Natural killer cell treated with Interleukin-12 subunit alpha and Interleukin-12 subunit beta and Interleukin-15 and Interleukin-18, amount 100 ng/mL, for 72 hours (primary cell): ENCODE results near the gene ACHE. TPM values are rescaled to one million over a fixed set of nuclear protein-coding genes. Genes with fewer than 3 reads are reported as not detected.
"Not testable (repeated sequence)": the region's sequence is repeated elsewhere in the genome, so short reads cannot be mapped to it uniquely, and the experiment has no call there.

ENCODE experiments used
- ATAC-seq, 2 donors: fragments of 150-1000 bp; cut with Tn5 transposase in 1 of 2; sonication (Bioruptor Pico), chemical (Tn5 transposase) in 1 of 2; 2 replicates each; pipeline ENCODE4 v1.10.0; 2021
- DNase-seq: peaks from one replicate; pipeline ENCODE4 v3.0.0; 2022; ENCODE audit warnings: low spot score
- H3K27ac Mint-ChIP-seq, 2 donors: 1 replicate in 1 of 2; 2 replicates in 1 of 2; pipeline ENCODE4 v1.8.0; 2022; ENCODE audit warnings: mixed read lengths in 2 of 2, mild to moderate bottlenecking in 1 of 2, moderate library complexity in 1 of 2
- H3K27me3 Mint-ChIP-seq, 2 donors: 1 replicate in 1 of 2; 2 replicates in 1 of 2; pipeline ENCODE4 v1.8.0; 2022; ENCODE audit warnings: mixed read lengths in 2 of 2
- H3K36me3 Mint-ChIP-seq: one replicate; pipeline ENCODE4 v1.8.0; 2022; ENCODE audit warnings: mixed read lengths
- H3K4me1 Mint-ChIP-seq, 2 donors: 1 replicate in 1 of 2; 2 replicates in 1 of 2; pipeline ENCODE4 v1.8.0; 2022; ENCODE audit warnings: low read depth in 2 of 2, mixed read lengths in 2 of 2, mild to moderate bottlenecking in 1 of 2
- H3K4me3 Mint-ChIP-seq: one replicate; pipeline ENCODE4 v1.8.0; 2022; ENCODE audit warnings: mixed read lengths
- H3K9me3 Mint-ChIP-seq: 2 replicates; pipeline ENCODE4 v1.8.0; 2022; ENCODE audit warnings: mixed read lengths
- total RNA-seq, 2 donors: library from RNA; stranded (reverse); gene quantifications; one replicate each; pipeline ENCODE4 v1.2.3, GENCODE V29; 2022

The ACHE gene
- under 1 TPM; 0.64 to 0.73 TPM for total RNA-seq

DNA sequence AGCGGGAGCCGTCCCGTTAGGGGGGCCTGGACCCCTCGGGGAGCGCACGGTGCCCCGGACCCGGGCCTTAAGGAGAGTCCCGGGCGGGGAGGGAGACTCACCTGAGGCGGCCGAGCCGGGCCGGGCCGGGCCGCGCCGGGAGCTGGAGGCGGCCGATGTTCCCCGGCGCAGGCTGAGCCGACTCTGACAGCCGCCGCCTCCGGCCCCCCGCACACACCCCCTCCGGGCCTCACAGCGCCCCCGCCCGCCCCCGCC, at the start of gene ACHE:
TSS of gene ACHE (minus strand) at position 188 of the 255 bp plus-strand sequence. CDS start 1,656 bp downstream, outside the sequence.
- H3K27ac Mint-ChIP-seq, result peak within 1 kb of the TSS in 1 of 2 donors; percentile 20
- peaks cover 37 to 42% of the 10 kb centered on the region in 2 donors for H3K27me3 Mint-ChIP-seq
- H3K36me3 Mint-ChIP-seq, result no peaks in the 10 kb centered on the region
- DNase-seq, result no peak
- no peaks in the 10 kb centered on the region for H3K9me3 Mint-ChIP-seq
- peak within 1 kb of the TSS; percentile 91 for H3K4me3 Mint-ChIP-seq
- ATAC-seq, result peak in 1 of 2 donors; percentile 30
- H3K4me1 Mint-ChIP-seq, result peaks cover 15 to 18% of the 10 kb centered on the region in 2 donors

DNA sequence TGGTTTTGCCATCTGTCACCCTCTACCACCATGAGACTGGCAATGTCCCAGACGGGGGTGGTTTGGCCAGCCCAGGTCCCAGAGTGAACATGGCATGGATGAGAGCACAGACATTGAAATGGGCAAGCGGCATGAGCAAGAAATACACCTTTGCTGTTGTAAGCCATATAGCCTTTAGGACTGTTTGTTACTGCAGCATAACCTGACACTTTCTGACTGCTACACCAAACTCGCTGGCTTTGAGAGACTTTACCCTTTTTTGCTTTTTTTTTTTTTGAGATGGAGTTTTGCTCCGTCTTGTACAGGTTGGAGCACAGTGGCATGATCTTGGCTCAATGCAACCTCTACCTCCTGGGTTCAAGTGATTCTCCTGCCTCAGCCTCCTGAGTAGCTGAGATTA, 48.5 kb upstream of the ACHE start:
- no peaks in the 10 kb centered on the region for H3K36me3 Mint-ChIP-seq
- H3K4me1 Mint-ChIP-seq, result peaks cover 0 to 2% of the 10 kb centered on the region in 2 donors
- H3K4me3 Mint-ChIP-seq, result no peak overlapping the region
- H3K27me3 Mint-ChIP-seq, result peaks cover 17 to 24% of the 10 kb centered on the region in 2 donors
- H3K9me3 Mint-ChIP-seq, result no peaks in the 10 kb centered on the region
- no peak for ATAC-seq
- H3K27ac Mint-ChIP-seq, result no peak overlapping the region
- no peak for DNase-seq

DNA sequence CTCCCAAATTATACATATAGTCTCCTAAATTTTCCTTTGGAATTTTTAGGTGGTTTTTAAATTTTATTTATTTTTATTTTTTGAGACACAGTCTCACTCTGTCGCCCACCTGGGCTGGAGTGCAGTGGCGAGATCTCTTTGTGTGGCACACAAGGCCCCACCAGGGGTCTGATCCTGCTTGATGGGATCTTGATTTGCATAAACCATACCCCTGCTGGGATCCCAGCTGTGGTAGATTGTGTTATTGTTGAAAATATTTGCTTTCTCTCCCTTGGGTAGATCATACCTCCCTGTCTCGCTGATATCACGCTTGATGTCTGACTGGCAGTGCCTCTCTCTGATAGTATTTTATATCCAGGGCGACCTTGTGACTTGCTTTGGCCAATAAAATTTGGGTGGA, 48.0 kb upstream of the ACHE start:
- H3K9me3 Mint-ChIP-seq, result no peaks in the 10 kb centered on the region
- DNase-seq (no peak), ATAC-seq (no peak)
- H3K27me3 Mint-ChIP-seq, result peaks cover 17 to 24% of the 10 kb centered on the region in 2 donors
- peaks cover 0 to 2% of the 10 kb centered on the region in 2 donors for H3K4me1 Mint-ChIP-seq
- H3K27ac Mint-ChIP-seq, result no peak overlapping the region
- no peaks in the 10 kb centered on the region for H3K36me3 Mint-ChIP-seq
- no peak overlapping the region for H3K4me3 Mint-ChIP-seq

DNA sequence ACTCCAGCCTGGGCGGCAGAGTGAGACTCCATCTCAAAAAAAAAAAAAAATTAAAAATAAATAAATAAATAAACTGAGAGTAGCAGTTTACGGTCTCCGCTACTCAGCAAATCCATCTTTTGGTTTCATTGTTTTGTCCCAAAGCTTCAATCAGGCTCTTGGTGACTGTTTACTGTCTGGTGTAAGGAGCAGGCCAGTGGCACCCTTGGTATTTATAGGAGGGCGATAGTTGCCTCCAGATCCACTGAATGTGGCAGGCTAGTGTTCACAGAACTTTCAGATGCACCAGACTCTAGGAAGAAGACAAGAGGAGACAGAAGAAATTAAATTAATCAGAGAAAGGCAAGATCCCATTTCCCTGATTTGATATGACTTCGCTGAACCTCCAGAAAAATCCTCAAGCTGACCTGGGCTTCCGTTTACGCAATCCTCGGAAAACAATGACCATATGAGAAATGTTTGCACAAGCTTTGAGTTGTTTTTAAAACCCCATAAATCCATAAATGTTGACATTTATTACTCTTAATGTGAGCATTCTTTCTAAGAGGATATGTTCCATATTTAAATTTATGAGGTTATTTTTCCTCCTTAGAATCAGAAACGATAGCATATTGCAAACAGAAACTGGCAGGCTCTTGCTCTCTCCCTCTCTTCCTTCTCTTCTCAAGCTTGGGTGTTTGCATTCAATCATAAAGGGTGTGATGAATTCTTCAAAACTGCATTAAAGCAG, 46.5 kb upstream of the ACHE start:
- Mint-ChIP-seq H3K4me1 (peaks cover 0 to 2% of the 10 kb centered on the region in 2 donors), H3K9me3 (no peaks in the 10 kb centered on the region), H3K4me3 (no peak overlapping the region), H3K27me3 (peaks cover 17 to 24% of the 10 kb centered on the region in 2 donors), H3K27ac (no peak overlapping the region), H3K36me3 (no peaks in the 10 kb centered on the region)
- DNase-seq (no peak), ATAC-seq (no peak)

DNA sequence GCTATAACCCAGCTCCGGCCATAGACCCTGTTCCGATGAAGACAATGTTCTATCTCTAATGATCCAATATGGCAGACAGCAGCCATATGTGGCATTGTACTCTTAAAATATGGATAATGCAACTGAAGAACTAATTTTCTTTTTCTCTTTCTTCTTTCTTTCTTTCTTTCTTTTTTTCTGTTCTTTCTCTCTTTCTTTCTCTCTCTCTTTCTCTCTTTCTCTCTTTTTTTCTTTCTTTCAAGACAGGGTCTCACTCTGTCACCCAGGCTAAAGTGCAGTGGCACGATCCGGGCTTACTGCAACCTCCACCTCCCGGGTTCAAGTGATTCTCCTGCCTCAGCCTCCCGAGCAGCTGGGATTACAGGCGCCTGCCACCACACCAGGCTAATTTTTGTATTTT, 40.5 kb upstream of the ACHE start:
- not testable (repeated sequence) for H3K27ac Mint-ChIP-seq, ATAC-seq, H3K4me1 Mint-ChIP-seq, H3K36me3 Mint-ChIP-seq, DNase-seq, H3K4me3 Mint-ChIP-seq, H3K9me3 Mint-ChIP-seq
- peaks cover 9 to 11% of the 10 kb centered on the region in 2 donors for H3K27me3 Mint-ChIP-seq

DNA sequence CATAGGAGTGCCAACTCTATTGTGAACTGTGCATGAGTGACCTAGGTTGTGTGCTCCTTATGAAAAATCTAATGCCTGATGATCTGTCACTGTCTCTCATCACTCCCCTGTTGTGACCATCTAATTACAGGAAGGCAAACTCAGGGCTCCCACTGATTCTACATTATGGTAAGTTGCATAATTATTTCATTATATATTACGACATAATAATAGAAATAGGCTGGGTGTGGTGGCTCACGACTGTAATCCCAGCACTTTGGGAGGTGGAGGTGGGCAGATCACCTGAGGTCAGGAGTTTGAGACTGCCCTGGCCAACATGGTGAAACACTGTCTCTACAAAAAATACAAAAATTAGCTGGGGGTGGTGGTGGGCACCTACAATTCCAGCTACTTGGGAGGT, 39.7 kb upstream of the ACHE start:
- not testable (repeated sequence) for H3K4me3 Mint-ChIP-seq, ATAC-seq, DNase-seq, H3K36me3 Mint-ChIP-seq, H3K9me3 Mint-ChIP-seq, H3K27ac Mint-ChIP-seq, H3K4me1 Mint-ChIP-seq
- H3K27me3 Mint-ChIP-seq, result peaks cover 9 to 16% of the 10 kb centered on the region in 2 donors

DNA sequence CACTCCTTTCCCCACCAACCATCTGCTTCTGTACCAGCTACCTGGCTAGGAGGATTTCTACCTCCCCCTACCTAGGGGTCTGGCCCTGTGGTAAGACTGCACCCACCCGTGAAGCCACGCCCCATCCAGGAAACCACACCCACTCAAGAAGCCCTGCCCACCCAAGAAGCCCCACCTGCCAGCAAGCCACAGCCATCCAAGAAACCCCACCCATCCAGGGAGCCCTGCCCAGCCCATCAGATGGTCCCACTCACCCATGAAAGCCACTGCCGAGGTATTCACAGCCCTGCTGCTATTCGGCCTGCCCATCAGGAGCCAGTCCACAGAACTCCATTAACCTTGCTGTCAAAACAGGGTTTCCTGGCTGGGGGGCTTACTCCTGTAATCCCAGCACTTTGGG, 38.0 kb upstream of the ACHE start:
- DNase-seq (no peak), ATAC-seq (peak in 1 of 2 donors; percentile 27)
- Mint-ChIP-seq H3K36me3 (peaks cover 6% of the 10 kb centered on the region), H3K27ac (no peak overlapping the region), H3K27me3 (peaks cover 9 to 16% of the 10 kb centered on the region in 2 donors), H3K9me3 (no peaks in the 10 kb centered on the region), H3K4me3 (no peak overlapping the region), H3K4me1 (no peaks in the 10 kb centered on the region)

DNA sequence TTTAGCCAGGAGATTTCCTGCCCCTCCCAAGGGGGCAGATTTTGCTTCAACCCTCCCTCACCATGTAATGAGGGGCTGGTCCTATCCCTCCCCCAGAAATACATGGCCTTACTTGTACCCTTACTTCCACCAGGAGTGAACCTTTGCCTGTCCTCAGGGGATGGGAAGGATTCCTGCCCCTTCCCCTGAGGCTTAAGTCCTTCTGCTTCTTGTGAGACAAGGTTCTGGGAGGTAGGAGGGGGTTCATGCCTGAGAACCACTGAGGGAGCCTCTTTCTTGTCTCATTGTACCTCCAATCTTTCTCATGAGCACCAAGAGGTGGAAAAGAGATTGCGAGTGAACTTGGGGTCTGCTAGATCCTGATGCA, 34.1 kb upstream of the ACHE start:
- DNase-seq (no peak), ATAC-seq (no peak)
- Mint-ChIP-seq H3K27ac (no peak overlapping the region), H3K36me3 (peaks cover 6% of the 10 kb centered on the region), H3K9me3 (no peaks in the 10 kb centered on the region), H3K27me3 (peaks cover 4 to 16% of the 10 kb centered on the region in 2 donors), H3K4me1 (no peaks in the 10 kb centered on the region), H3K4me3 (no peak overlapping the region)

DNA sequence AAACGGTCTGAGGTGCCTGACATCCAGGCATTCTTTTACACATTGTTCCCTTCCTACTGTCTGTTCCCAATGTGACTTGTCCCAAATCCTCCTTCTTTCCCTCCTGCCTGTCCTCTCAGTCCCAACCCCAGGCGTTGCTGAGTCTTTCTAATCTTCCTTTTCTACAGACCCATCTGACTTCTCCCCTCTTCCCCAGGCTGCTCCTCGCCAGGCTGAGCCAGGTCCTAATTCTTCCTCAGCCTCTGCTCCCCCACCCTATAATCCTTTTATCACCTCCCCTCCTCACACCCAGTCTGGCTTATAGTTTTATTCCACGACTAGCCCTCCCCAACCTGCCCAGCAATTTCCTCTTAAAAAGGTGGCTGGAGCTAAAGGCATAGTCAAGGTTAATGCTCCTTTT, 27.9 kb upstream of the ACHE start:
- not testable (repeated sequence) for ATAC-seq, H3K4me3 Mint-ChIP-seq, H3K27ac Mint-ChIP-seq

DNA sequence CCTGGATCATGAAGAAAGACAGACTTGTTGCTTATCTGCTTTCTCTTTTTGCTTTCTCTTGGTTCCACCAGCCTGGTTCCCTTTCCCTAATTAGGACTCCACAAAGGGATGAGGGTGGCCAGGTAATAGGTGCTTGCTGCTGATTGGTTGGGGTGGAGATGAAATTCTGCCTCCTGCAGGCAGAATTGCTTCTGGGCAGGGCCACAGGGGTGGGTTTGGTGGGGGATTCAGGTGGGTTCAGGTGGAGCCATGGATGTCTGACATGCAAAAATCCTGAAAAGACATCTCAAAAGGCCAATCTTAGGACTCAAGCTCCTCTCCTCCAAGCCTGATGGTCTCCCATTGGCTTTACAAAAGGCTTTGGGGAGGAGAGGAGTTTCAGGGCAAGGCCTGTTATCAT, 25.4 kb upstream of the ACHE start:
- ATAC-seq, result no peak
- no peaks in the 10 kb centered on the region for H3K4me1 Mint-ChIP-seq

More for the DNA sequence above, 27.9 kb upstream of the ACHE start:
- peaks cover 24 to 33% of the 10 kb centered on the region in 2 donors for H3K27me3 Mint-ChIP-seq
- not testable (repeated sequence) for DNase-seq, H3K9me3 Mint-ChIP-seq, H3K4me1 Mint-ChIP-seq, H3K36me3 Mint-ChIP-seq

DNA sequence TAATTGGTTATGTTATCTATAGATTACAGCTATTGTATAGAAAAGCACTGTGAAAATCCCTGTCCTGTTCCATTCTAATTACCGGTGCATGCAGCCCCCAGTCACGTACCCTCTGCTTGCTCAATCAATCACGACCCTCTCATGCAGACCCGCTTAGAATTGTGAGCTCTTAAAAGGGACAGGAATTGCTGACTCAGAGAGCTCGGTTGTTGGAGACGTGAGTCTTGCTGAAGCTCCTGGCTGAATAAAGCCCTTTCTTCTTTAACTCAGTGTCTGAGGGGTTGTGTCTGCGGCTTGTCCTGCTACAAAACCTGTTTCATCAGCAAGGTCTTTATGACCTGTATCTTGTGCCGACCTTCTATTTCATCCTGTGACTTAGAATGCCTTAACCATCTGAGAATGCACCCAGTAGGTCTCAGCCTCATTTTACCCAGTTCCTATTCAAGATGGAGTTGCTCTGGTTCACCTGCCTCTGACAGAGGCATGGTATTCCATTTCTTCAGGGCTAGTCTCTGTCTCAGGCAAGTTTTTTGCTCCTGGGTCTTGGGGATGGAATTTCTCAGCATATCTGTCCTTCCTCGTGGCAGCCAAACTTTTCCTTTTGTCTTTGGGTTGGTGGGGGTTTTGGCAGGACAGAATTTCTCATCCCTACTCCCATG, 24.2 kb upstream of the ACHE start:
- not testable (repeated sequence) for H3K4me1 Mint-ChIP-seq, H3K9me3 Mint-ChIP-seq, H3K4me3 Mint-ChIP-seq, H3K36me3 Mint-ChIP-seq, ATAC-seq, H3K27ac Mint-ChIP-seq, DNase-seq
- H3K27me3 Mint-ChIP-seq, result peaks cover 32 to 33% of the 10 kb centered on the region in 2 donors

More for the DNA sequence above, 25.4 kb upstream of the ACHE start:
- Mint-ChIP-seq H3K4me3 (no peak overlapping the region), H3K27me3 (peaks cover 29 to 33% of the 10 kb centered on the region in 2 donors), H3K27ac (no peak overlapping the region), H3K36me3 (no peaks in the 10 kb centered on the region), H3K9me3 (no peaks in the 10 kb centered on the region)
- DNase-seq, result no peak

DNA sequence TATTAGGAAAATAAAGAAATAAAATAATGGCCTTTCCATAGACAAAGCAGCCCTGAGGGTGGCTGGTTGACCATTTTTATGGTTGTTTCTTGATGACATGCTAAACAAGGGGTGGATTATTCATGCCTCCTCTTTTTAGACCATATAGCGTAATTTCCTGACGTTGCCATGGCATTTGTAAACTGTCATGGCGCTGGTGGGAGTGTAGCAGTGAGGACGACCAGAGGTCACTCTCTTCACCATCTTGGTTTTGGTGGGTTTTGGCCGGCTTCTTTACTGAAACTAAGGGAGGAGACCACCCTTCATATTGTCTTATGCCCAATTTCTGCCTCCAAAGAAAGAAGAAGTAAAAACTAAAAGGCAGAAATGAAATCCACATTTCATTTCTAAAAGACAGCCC, 23.6 kb upstream of the ACHE start:
- H3K4me3 Mint-ChIP-seq, H3K27ac Mint-ChIP-seq, DNase-seq, H3K9me3 Mint-ChIP-seq, H3K36me3 Mint-ChIP-seq, ATAC-seq, H3K4me1 Mint-ChIP-seq: not testable (repeated sequence)
- H3K27me3 Mint-ChIP-seq, result peaks cover 33 to 34% of the 10 kb centered on the region in 2 donors

DNA sequence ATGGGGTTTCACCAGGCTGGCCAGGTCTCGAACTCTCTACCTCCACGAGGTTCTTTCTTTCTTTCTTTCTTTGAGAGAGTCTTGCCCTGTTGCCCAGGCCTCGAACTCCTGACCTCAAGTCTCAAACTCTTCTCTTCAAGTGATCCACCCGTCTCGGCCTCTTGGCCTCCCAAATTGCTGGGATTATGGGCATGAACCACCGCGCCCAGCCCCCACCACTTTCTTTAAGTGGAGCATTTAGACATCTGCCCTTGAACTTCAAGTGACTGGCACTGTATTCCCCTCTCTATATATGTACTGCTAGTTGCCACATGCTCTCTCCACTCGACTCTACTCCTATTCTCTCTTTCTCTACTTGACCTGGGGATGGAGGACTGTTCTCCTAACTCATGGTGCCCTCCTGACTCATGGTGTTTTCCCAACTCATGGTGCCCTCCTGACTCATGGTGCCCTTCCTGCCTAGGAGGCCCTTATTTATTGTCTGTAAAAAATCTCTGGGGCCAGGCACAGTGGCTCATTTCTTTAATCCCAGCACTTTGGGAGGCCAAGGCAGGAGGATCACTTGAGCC, 19.3 kb upstream of the ACHE start:
- H3K27ac Mint-ChIP-seq, result no peak overlapping the region

DNA sequence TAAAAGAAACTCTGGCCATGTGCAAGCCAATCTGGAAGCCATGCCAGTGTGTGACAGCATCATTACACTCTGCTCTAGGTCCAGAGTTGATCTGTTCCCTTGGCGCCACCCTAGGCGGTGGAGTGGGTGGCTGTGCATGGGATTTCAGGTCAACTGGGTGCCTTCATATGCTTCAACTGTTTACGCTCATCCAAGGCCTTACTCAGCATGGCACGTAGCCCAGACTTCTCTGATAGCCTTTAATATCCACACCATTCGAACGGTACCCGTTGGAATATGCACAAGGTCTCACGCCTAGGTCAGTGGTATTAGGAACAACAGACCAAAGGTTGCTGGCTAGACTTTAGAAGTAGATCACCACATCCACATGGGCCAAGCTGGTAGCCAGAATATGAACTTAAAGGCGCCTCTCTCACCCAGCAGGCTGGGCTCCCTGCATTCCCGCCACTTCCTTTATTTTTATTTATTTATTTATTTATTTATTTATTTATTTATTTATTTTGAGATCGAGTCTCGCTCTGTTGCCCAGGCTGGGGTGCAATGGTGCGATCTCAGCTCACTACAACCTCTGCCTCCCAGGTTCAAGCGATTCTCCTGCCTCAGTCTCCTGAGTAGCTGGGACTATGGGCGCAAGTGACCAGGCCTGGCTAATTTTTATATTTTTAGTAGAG, 18.7 kb upstream of the ACHE start:
- no peaks in the 10 kb centered on the region for H3K36me3 Mint-ChIP-seq
- H3K4me3 Mint-ChIP-seq, result no peak overlapping the region
- DNase-seq (no peak), ATAC-seq (no peak)
- peaks cover 0 to 10% of the 10 kb centered on the region in 2 donors for H3K27me3 Mint-ChIP-seq
- no peaks in the 10 kb centered on the region for H3K4me1 Mint-ChIP-seq
- H3K27ac Mint-ChIP-seq, result no peak overlapping the region
- no peaks in the 10 kb centered on the region for H3K9me3 Mint-ChIP-seq

More for the DNA sequence above, 19.3 kb upstream of the ACHE start:
- DNase-seq (no peak), ATAC-seq (no peak)
- Mint-ChIP-seq H3K4me3 (no peak overlapping the region), H3K27me3 (peaks cover 4 to 10% of the 10 kb centered on the region in 2 donors), H3K36me3 (no peaks in the 10 kb centered on the region), H3K9me3 (no peaks in the 10 kb centered on the region), H3K4me1 (no peaks in the 10 kb centered on the region)
